HG03378 (cell line): ENCODE data around the gene GNB4.
A peak's percentile ranks its signal among the peaks of the same experiment; 100 is the strongest.

ENCODE experiments used
- ATAC-seq: cut with Tn5 transposase; IDR thresholded peaks from one replicate; pipeline ENCODE4 v1.9.1; 2021; ENCODE audit warnings: mild to moderate bottlenecking, moderate library complexity; ENCODE audit not compliant: unreplicated experiment

GNB4 gene

GRCh38 chr3:179369621-179370020 lies 81.6 kb downstream of the GNB4 start:
- ATAC-seq, result no peak

- no peak for ATAC-seq
Measured at GRCh38 chr3:179363332-179363731, 87.9 kb downstream of the GNB4 start.

- ATAC-seq, result no peak
Measured at GRCh38 chr3:179355996-179356395, 95.3 kb downstream of the GNB4 start.

GRCh38 chr3:179348325-179349013 lies 102.8 kb downstream of the GNB4 start:
- peak; percentile 79 for ATAC-seq

- peak; percentile 91 for ATAC-seq
Measured at GRCh38 chr3:179347345-179348194, 103.7 kb downstream of the GNB4 start, which contains the start of gene MFN1. MFN1 (plus strand) TSS chr3:179347709; CDS start chr3:179348852, 1,143 bp downstream.
